Transverse colon (tissue), 4 donors: ENCODE measurements around the gene MBOAT2. TPM values are rescaled to one million over a fixed set of nuclear protein-coding genes. Genes with fewer than 3 reads are reported as not detected.

Experiments used
- DNase-seq: peaks from one replicate; pipeline ENCODE4 v3.0.0-alpha.2; 2019
- H3K27ac ChIP-seq, 4 donors: fragments of 200-600 bp; sonication (generic); 2 replicates each; pipeline ENCODE4 v1.5.1; 2016 to 2018; ENCODE audit warnings: inconsistent platforms in 4 of 4
- H3K27me3 ChIP-seq: fragments of 200-600 bp; sonication (generic); 2 replicates; pipeline ENCODE4 v1.5.1; 2017; ENCODE audit warnings: inconsistent platforms
- H3K36me3 ChIP-seq, 4 donors: fragments of 200-600 bp; sonication (generic); 2 replicates each; pipeline ENCODE4 v1.5.1; 2017 to 2019; ENCODE audit warnings: inconsistent platforms in 4 of 4
- H3K4me1 ChIP-seq, 4 donors: fragments of 200-600 bp; sonication (generic); 2 replicates each; pipeline ENCODE4 v1.5.1; 2017 to 2020; ENCODE audit warnings: inconsistent platforms in 4 of 4
- H3K4me3 ChIP-seq, 4 donors: fragments of 200-600 bp; sonication (generic); 1 replicate in 1 of 4; 2 replicates in 3 of 4; pipeline versions ENCODE4 v1.5.1 to v1.6.1; 2017 to 2019; ENCODE audit warnings: inconsistent platforms in 4 of 4
- H3K9me3 ChIP-seq, 2 donors: fragments of 200-600 bp; sonication (generic); 2 replicates each; pipeline ENCODE4 v1.5.1; 2017 to 2019; ENCODE audit warnings: inconsistent platforms in 2 of 2
- EP300 ChIP-seq: sonication (generic); formaldehyde crosslinking; IDR thresholded peaks from one replicate; pipeline ENCODE4 v1.6.1; 2017; ENCODE audit warnings: antibody characterized with exemption, low read depth
- POLR2A ChIP-seq: fragments of 450-650 bp; IDR thresholded peaks from one replicate; pipeline ENCODE4 v1.6.1; 2016; ENCODE audit warnings: antibody characterized with exemption, mild to moderate bottlenecking, moderate library complexity
- POLR2AphosphoS5 ChIP-seq, 3 donors: sonication (generic); formaldehyde crosslinking; IDR thresholded peaks; one replicate each; pipeline ENCODE4 v1.6.1; 2016; ENCODE audit warnings: antibody characterized with exemption in 3 of 3
- WGBS, 2 donors: methylation state at CpG; one replicate each; pipeline ENCODE4 v1.1.5; 2018; ENCODE audit warnings: low coverage in 1 of 2; 5-methylcytosine and 5-hydroxymethylcytosine counted together
- in situ Hi-C, 4 donors: fragments of 200-750 bp; cut with MboI; loops; one replicate each; pipeline versions ENCODE4 v1.15.0 to v1.15.1; 2017; ENCODE audit warnings: low sequenced_read_pairs in 3 of 4, low pct_ligation_motif_present in 1 of 4, low pct_unique_long_range_greater_than_20kb in 1 of 4
- intact Hi-C: fragments of 100-400 bp; cut with DNase I; formaldehyde crosslinking; loops from one replicate; pipeline ENCODE4 v1.15.1; 2023; ENCODE audit warnings: low total_unique reads
- total RNA-seq, 4 donors: library from RNA; depleted of rRNA; stranded (reverse); fragments of >200 nt; gene quantifications; one replicate each; pipeline ENCODE4 v1.1.0, GENCODE V29; 2016
- TF ChIP-seq, protein P1 (sequence below), 5 experiments: fragments of 200-600 bp in 3 of 5; fragments of 450-650 bp in 2 of 5; sonication (generic) in 3 of 5; IDR thresholded peaks; 1 replicate in 2 of 5; 2 replicates in 3 of 5; pipeline ENCODE4 v1.5.1; 2016 to 2017; ENCODE audit warnings: antibody characterized with exemption in 5 of 5, inconsistent platforms in 3 of 5, mild to moderate bottlenecking in 2 of 5, moderate library complexity in 1 of 5

The MBOAT2 gene
- total RNA-seq, 4 donors from 2014 or later: 10.0 to 132 (median 89.2) TPM

DNA sequence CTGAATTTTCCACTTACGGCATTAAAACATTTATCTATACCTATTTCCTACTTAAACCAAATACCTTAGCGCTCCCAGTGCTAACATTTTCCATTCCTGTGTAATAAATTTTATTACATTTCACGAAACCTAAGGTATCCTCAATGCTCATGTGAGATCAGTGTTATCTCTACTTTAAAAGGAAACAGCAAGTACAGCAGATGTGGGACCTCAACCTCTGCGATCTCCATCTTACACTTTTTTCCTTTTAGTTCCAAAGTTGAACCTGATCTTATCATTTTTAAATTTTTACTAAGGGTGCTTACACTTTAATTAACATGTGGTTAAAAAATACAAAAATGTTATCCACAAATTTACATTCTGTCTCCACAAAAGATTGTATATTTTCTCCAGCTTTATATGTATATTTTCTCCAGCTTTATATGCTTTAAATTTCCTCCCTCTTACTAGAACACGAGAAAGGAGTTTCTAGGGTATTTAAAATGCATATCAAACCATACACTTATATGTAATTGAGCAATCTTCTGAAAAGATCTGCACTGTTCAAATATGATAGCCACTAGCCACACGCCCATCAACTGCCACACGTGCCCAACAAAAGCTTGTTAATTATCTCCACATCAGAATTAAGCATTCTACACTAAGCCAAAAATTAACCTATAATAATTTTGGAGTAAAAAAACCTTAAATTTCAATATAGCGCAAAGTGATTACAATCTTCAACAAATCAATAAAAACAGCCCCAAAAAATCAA is 38.1 kb downstream of the MBOAT2 start:
- Histone ChIP-seq H3K4me1 (peaks cover 0 to 18% (median 5%) of the 10 kb centered on the region in 4 donors), H3K9me3 (no peaks in the 10 kb centered on the region), H3K4me3 (no peak overlapping the region), H3K27ac (no peak overlapping the region), H3K36me3 (no peaks in the 10 kb centered on the region), H3K27me3 (no peaks in the 10 kb centered on the region)
- in situ Hi-C loops: no loop called here
- DNase-seq: no peak
- TF ChIP-seq POLR2A (no peak), POLR2AphosphoS5 (IDR thresholded peaks at IDR 0.05) (no peak), EP300 (no peak)
- TF ChIP-seq, protein P1, sequence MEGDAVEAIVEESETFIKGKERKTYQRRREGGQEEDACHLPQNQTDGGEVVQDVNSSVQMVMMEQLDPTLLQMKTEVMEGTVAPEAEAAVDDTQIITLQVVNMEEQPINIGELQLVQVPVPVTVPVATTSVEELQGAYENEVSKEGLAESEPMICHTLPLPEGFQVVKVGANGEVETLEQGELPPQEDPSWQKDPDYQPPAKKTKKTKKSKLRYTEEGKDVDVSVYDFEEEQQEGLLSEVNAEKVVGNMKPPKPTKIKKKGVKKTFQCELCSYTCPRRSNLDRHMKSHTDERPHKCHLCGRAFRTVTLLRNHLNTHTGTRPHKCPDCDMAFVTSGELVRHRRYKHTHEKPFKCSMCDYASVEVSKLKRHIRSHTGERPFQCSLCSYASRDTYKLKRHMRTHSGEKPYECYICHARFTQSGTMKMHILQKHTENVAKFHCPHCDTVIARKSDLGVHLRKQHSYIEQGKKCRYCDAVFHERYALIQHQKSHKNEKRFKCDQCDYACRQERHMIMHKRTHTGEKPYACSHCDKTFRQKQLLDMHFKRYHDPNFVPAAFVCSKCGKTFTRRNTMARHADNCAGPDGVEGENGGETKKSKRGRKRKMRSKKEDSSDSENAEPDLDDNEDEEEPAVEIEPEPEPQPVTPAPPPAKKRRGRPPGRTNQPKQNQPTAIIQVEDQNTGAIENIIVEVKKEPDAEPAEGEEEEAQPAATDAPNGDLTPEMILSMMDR (IDR thresholded peaks at IDR 0.05): no peak
- intact Hi-C loops: no loop called here
- 62 to 65% methylated on average over 8 of the region's 8 CpGs for WGBS, 2 donors

DNA sequence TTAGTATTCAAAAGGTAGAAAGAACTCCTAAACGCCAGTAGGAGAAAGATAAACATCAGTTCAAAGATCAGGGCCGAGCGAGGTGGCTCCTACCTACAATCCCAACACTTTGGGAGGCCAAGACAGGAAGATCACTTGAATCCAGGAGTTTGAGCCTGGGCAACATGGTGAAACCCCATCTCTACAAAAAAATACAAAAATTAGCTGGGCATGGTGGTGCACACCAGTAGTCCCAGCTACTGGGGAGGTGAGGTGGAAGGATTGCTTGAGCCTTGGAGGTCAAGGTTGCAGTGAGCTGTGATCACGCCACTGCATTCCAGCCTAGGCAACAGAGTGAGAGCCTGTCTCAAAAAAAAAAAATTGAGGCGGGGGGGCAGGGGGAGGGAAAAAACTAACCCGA is 40.6 kb downstream of the MBOAT2 start:
- H3K4me1 ChIP-seq: peaks cover 0 to 18% (median 5%) of the 10 kb centered on the region in 4 donors
- TF ChIP-seq, protein P1 (IDR thresholded peaks at IDR 0.05): no peak
- TF ChIP-seq POLR2A (no peak), EP300 (no peak), POLR2AphosphoS5 (IDR thresholded peaks at IDR 0.05) (no peak)
- intact Hi-C loops: no loop called here
- in situ Hi-C loops: no loop called here
- H3K9me3 ChIP-seq: no peaks in the 10 kb centered on the region
- H3K36me3 ChIP-seq: no peaks in the 10 kb centered on the region
- 90% methylated on average over 5 to 6 of the region's 6 CpGs for WGBS, 2 donors
- no peak overlapping the region for H3K4me3 ChIP-seq
- DNase-seq: no peak
- no peak overlapping the region for H3K27ac ChIP-seq
- no peaks in the 10 kb centered on the region for H3K27me3 ChIP-seq

DNA sequence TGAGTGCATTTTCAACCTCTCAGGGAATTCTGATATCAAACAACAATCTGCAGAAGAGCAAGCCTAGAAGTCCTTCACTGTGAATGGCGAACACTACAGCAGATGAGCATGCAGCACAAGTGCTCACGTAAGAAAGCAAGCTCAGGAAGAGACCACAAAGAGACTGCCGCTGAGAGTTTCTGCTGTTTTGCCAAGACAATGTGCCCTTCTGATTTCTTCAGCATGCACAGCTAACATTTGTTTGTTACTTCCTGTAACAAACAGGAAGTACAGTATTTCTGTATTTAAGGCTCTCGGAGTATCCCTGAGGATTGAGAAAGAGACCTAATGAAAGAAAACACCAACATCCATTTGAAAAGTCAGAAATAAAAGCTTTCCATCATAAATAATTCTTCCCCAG is 45.9 kb downstream of the MBOAT2 start:
- no peak for DNase-seq
- H3K36me3 ChIP-seq: peaks cover 0 to 3% (median 0%) of the 10 kb centered on the region in 4 donors
- intact Hi-C loops: no loop called here
- no peaks in the 10 kb centered on the region for H3K27me3 ChIP-seq
- TF ChIP-seq, protein P1 (IDR thresholded peaks at IDR 0.05): no peak
- TF ChIP-seq POLR2AphosphoS5 (IDR thresholded peaks at IDR 0.05): no peak
- TF ChIP-seq POLR2A: no peak
- TF ChIP-seq EP300: no peak
- WGBS, 2 donors: 80 to 83% methylated on average over 4 of the region's 4 CpGs
- no peaks in the 10 kb centered on the region for H3K4me1 ChIP-seq
- H3K9me3 ChIP-seq: peaks cover 10 to 13% of the 10 kb centered on the region in 2 donors
- no peak overlapping the region for H3K27ac ChIP-seq
- no peak overlapping the region for H3K4me3 ChIP-seq
- in situ Hi-C loops: no loop called here

DNA sequence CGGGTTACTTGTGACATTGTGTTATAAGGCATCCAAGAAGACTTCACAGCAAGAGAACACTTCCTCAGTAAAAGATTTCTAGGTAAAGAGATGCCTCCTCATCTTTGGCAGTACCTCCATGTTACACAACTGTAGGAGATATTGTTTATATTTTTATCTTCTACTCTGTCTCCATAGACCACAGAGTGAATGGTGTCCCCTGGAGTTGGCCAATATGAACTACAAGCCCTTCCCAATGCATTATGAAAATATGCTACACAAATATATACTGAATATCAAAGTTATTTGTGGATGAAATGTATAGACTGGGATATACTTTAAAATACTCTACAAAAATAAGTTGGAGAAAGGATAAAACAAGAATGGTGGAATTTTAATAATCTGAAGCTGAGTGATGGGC is 46.7 kb downstream of the MBOAT2 start:
- no peaks in the 10 kb centered on the region for H3K27me3 ChIP-seq
- in situ Hi-C loops (no loop called here), intact Hi-C loops (no loop called here)
- DNase-seq: no peak
- H3K9me3 ChIP-seq: peaks cover 10 to 13% of the 10 kb centered on the region in 2 donors
- TF ChIP-seq POLR2AphosphoS5 (IDR thresholded peaks at IDR 0.05) (no peak), EP300 (no peak), POLR2A (no peak)
- TF ChIP-seq, protein P1 (IDR thresholded peaks at IDR 0.05): no peak
- peaks cover 0 to 3% (median 0%) of the 10 kb centered on the region in 4 donors for H3K36me3 ChIP-seq
- WGBS, 2 donors: 85 to 93% methylated on average over 1 of the region's 1 CpG
- H3K4me3 ChIP-seq: no peak overlapping the region
- H3K27ac ChIP-seq: no peak overlapping the region
- no peaks in the 10 kb centered on the region for H3K4me1 ChIP-seq
